ENCODE measurements around the gene DGKH.
"Not testable (repeated sequence)": the region's sequence is repeated elsewhere in the genome, so short reads cannot be mapped to it uniquely, and the experiment has no call there.

Gene DGKH

GRCh38 chr13:42136518-42136917 is 88.1 kb downstream of the DGKH start:
- no peaks in the 10 kb centered on the region; the same call in 1 of the 2 replicates for H3K36me3 ChIP-seq (ENCODE audit: insufficient read depth, low read length)
- H3K9ac ChIP-seq (ENCODE audit: low read depth, low read length, poor library complexity, severe bottlenecking): no peak overlapping the region
- no peaks in the 10 kb centered on the region for H3K9me2 ChIP-seq (replicated peaks; ENCODE audit: low read depth, low read length)
- no peak overlapping the region for H3K4me3 ChIP-seq (ENCODE audit: low read length, poor library complexity, severe bottlenecking)
- H3K27me3 ChIP-seq (ENCODE audit: insufficient read depth, low read length, poor library complexity, severe bottlenecking): no peaks in the 10 kb centered on the region
- H3K79me2 ChIP-seq (ENCODE audit: insufficient read depth, low read length): no peaks in the 10 kb centered on the region
- H3F3A ChIP-seq (ENCODE audit: low read depth): no peaks in the 10 kb centered on the region
- no peaks in the 10 kb centered on the region for H4K20me1 ChIP-seq (ENCODE audit: insufficient read depth, low read length, poor library complexity, severe bottlenecking)
- H3K4me1 ChIP-seq (ENCODE audit: insufficient read depth, low read length, poor library complexity, severe bottlenecking): no peaks in the 10 kb centered on the region
- H3K9me3 ChIP-seq (ENCODE audit: insufficient read depth, low read depth, low read length): no peaks in the 10 kb centered on the region
- H3K4me2 ChIP-seq (ENCODE audit: low read depth, low read length, poor library complexity, severe bottlenecking): no peak overlapping the region
- TF ChIP-seq CTCF (conservative IDR thresholded peaks at IDR 0.05; ENCODE audit: low read length): no peak
- no peak for TF ChIP-seq EZH2phosphoT487 (IDR thresholded peaks at IDR 0.05; ENCODE audit: borderline replicate concordance)
- H2AFZ ChIP-seq (ENCODE audit: low read length): no peak overlapping the region

DNA sequence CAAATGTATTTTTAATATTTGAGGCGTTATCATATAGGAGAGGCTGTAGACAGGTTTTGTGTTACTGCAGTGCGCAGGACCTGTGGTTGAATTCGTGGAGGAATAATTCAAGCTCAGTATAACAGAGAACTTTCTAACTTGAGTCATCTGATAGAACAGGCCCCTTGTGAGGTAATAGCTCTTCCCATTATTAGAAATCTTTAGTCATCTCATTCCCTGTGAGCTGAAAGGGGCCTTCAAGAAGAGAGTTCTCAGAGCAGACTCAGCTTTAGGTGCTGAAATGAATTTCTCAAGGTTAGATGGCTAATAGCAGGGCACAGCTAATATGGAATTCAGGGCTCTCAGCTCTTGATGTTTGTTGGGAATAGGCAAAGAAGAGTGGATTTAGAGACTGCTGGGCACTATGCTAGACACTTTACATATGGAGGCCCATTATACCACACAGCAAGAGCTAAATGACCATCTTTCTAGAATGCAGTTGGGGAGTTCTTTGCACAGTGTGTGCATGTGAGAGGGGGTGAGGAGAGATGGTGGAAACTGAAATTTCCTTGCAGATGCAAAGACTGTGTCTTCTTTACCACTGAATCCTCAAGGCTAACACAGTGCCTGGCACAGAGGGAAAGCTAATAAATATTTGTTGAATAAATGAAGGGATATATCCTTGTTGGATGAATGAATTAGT is 89.5 kb downstream of the DGKH start:
- no peaks in the 10 kb centered on the region for H3K36me3 ChIP-seq (ENCODE audit: insufficient read depth, low read length)
- H3K9me2 ChIP-seq (replicated peaks; ENCODE audit: low read depth, low read length): no peaks in the 10 kb centered on the region
- no peaks in the 10 kb centered on the region for H3K79me2 ChIP-seq (ENCODE audit: insufficient read depth, low read length)
- TF ChIP-seq CTCF (conservative IDR thresholded peaks at IDR 0.05; ENCODE audit: low read length) (no peak), EZH2phosphoT487 (IDR thresholded peaks at IDR 0.05; ENCODE audit: borderline replicate concordance) (no peak)
- H2AFZ ChIP-seq (ENCODE audit: low read length): no peak overlapping the region
- H3K4me2 ChIP-seq (ENCODE audit: low read depth, low read length, poor library complexity, severe bottlenecking): no peak overlapping the region
- H3K9me3 ChIP-seq (ENCODE audit: insufficient read depth, low read depth, low read length): no peaks in the 10 kb centered on the region
- H3K27me3 ChIP-seq (ENCODE audit: insufficient read depth, low read length, poor library complexity, severe bottlenecking): no peaks in the 10 kb centered on the region
- H3K9ac ChIP-seq (ENCODE audit: low read depth, low read length, poor library complexity, severe bottlenecking): no peak overlapping the region
- no peaks in the 10 kb centered on the region for H3F3A ChIP-seq (ENCODE audit: low read depth)
- H3K4me1 ChIP-seq (ENCODE audit: insufficient read depth, low read length, poor library complexity, severe bottlenecking): no peaks in the 10 kb centered on the region
- H3K4me3 ChIP-seq (ENCODE audit: low read length, poor library complexity, severe bottlenecking): no peak overlapping the region
- no peaks in the 10 kb centered on the region for H4K20me1 ChIP-seq (ENCODE audit: insufficient read depth, low read length, poor library complexity, severe bottlenecking)

DNA sequence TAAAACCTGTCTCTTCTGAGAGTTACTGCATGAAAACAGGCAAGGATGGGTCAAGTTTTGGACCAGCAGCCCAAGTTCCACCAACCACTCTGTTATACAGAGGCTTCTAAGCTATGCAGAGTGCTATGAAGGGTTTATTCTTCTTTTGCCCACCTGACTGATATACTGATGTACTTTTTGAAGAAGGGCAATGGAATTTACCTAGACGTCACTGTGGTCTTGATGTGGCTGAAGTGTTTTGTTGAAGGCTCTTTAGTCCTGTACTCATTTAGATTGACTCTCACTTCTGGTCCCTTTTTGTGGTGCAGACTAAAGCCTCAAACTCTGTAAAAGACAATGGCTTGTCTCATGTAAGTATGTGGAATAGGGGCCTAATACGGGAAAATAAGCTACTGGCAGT is 92.0 kb downstream of the DGKH start:
- TF ChIP-seq CTCF (conservative IDR thresholded peaks at IDR 0.05; ENCODE audit: low read length): no peak
- no peak for TF ChIP-seq EZH2phosphoT487 (IDR thresholded peaks at IDR 0.05; ENCODE audit: borderline replicate concordance)
- Histone ChIP-seq H3K4me3 (ENCODE audit: low read length, poor library complexity, severe bottlenecking) (no peak overlapping the region), H3K9me3 (ENCODE audit: insufficient read depth, low read depth, low read length) (no peaks in the 10 kb centered on the region), H2AFZ (ENCODE audit: low read length) (no peak overlapping the region), H3K36me3 (ENCODE audit: insufficient read depth, low read length) (no peaks in the 10 kb centered on the region), H3K9me2 (replicated peaks; ENCODE audit: low read depth, low read length) (no peaks in the 10 kb centered on the region), H3K27me3 (ENCODE audit: insufficient read depth, low read length, poor library complexity, severe bottlenecking) (no peaks in the 10 kb centered on the region), H3K9ac (ENCODE audit: low read depth, low read length, poor library complexity, severe bottlenecking) (no peak overlapping the region), H3F3A (ENCODE audit: low read depth) (no peaks in the 10 kb centered on the region), H3K4me2 (ENCODE audit: low read depth, low read length, poor library complexity, severe bottlenecking) (no peak overlapping the region), H3K79me2 (ENCODE audit: insufficient read depth, low read length) (no peaks in the 10 kb centered on the region), H3K4me1 (ENCODE audit: insufficient read depth, low read length, poor library complexity, severe bottlenecking) (no peaks in the 10 kb centered on the region), H4K20me1 (ENCODE audit: insufficient read depth, low read length, poor library complexity, severe bottlenecking) (no peaks in the 10 kb centered on the region)

DNA sequence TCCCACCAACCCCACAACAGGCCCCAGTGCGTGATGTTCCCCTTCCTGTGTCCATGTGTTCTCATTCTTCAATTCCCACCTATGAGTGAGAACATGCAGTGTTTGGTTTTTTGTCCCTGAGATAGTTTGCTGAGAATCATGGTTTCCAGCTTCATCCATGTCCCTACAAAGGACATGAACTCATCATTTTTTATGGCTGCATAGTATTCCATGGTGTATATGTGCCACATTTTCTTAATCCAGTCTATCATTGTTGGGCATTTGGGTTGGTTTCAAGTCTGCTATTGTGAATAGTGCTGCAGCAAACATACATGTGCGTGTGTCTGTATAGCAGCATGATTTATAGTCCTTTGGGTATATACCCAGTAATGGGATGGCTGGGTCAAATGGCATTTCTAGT is 92.6 kb downstream of the DGKH start:
- not testable (repeated sequence) for H2AFZ ChIP-seq (ENCODE audit: low read length); H4K20me1 ChIP-seq (ENCODE audit: insufficient read depth, low read length, poor library complexity, severe bottlenecking); H3K4me3 ChIP-seq (ENCODE audit: low read length, poor library complexity, severe bottlenecking); H3K9ac ChIP-seq (ENCODE audit: low read depth, low read length, poor library complexity, severe bottlenecking); H3F3A ChIP-seq (ENCODE audit: low read depth); H3K36me3 ChIP-seq (ENCODE audit: insufficient read depth, low read length); H3K27me3 ChIP-seq (ENCODE audit: insufficient read depth, low read length, poor library complexity, severe bottlenecking); H3K9me3 ChIP-seq (ENCODE audit: insufficient read depth, low read depth, low read length); H3K9me2 ChIP-seq (replicated peaks; ENCODE audit: low read depth, low read length); H3K4me2 ChIP-seq (ENCODE audit: low read depth, low read length, poor library complexity, severe bottlenecking); H3K4me1 ChIP-seq (ENCODE audit: insufficient read depth, low read length, poor library complexity, severe bottlenecking); H3K79me2 ChIP-seq (ENCODE audit: insufficient read depth, low read length)
